ENCODE data around the gene DPP6.

DPP6 gene

GRCh38 chr7:154253810-154254209 is 201.6 kb downstream of the DPP6 start:
- DNase-seq: no peak

GRCh38 chr7:154255324-154255723 is 203.1 kb downstream of the DPP6 start:
- no peak for DNase-seq

GRCh38 chr7:154256150-154256549 is 204.0 kb downstream of the DPP6 start:
- DNase-seq: no peak

- no peak for DNase-seq
Measured at GRCh38 chr7:154259396-154259795, 207.2 kb downstream of the DPP6 start.

- DNase-seq: no peak
Measured at GRCh38 chr7:154287356-154287755, 235.2 kb downstream of the DPP6 start.

- DNase-seq: no peak
Measured at GRCh38 chr7:154289119-154289518, 236.9 kb downstream of the DPP6 start.

- no peak for DNase-seq
Measured at GRCh38 chr7:154296443-154296842, 244.2 kb downstream of the DPP6 start.

- no peak for DNase-seq
Measured at GRCh38 chr7:154299736-154300135, 247.5 kb downstream of the DPP6 start.

GRCh38 chr7:154302380-154302779 is 250.2 kb downstream of the DPP6 start:
- DNase-seq: no peak

- no peak for DNase-seq
Measured at GRCh38 chr7:154304231-154304630, 252.0 kb downstream of the DPP6 start.

- DNase-seq: no peak
Measured at GRCh38 chr7:154304740-154305700, 252.8 kb downstream of the DPP6 start.

- DNase-seq: no peak
Measured at GRCh38 chr7:154306036-154306435, 253.8 kb downstream of the DPP6 start.

GRCh38 chr7:154308928-154309327 is 256.7 kb downstream of the DPP6 start:
- DNase-seq: no peak

GRCh38 chr7:154310114-154310513 is 257.9 kb downstream of the DPP6 start:
- DNase-seq: no peak

GRCh38 chr7:154324196-154324595 is 272.0 kb downstream of the DPP6 start:
- DNase-seq: no peak

- DNase-seq: no peak
Measured at GRCh38 chr7:154326421-154326820, 274.2 kb downstream of the DPP6 start.

- no peak for DNase-seq
Measured at GRCh38 chr7:154330318-154330717, 278.1 kb downstream of the DPP6 start.

GRCh38 chr7:154332811-154333580 is 280.8 kb downstream of the DPP6 start:
- no peak for DNase-seq

- DNase-seq: no peak
Measured at GRCh38 chr7:154336295-154336694, 284.1 kb downstream of the DPP6 start.

GRCh38 chr7:154338701-154339506 is 286.7 kb downstream of the DPP6 start:
- no peak for DNase-seq

- DNase-seq: no peak
Measured at GRCh38 chr7:154342971-154343633, 290.9 kb downstream of the DPP6 start.

GRCh38 chr7:154343778-154344412 is 291.7 kb downstream of the DPP6 start:
- DNase-seq: no peak
